Fibroblast of skin of right biceps (primary cell): ENCODE results near the gene CMPK1.
"Not testable (repeated sequence)": the region's sequence is repeated elsewhere in the genome, so short reads cannot be mapped to it uniquely, and the experiment has no call there.

ENCODE experiments used
- DNase-seq: peaks from one replicate; pipeline ENCODE4 v3.0.0-alpha.2; 2013

Gene CMPK1

GRCh38 chr1:47338249-47339077 lies 4.9 kb downstream of the CMPK1 start:
- no peak for DNase-seq

DNA sequence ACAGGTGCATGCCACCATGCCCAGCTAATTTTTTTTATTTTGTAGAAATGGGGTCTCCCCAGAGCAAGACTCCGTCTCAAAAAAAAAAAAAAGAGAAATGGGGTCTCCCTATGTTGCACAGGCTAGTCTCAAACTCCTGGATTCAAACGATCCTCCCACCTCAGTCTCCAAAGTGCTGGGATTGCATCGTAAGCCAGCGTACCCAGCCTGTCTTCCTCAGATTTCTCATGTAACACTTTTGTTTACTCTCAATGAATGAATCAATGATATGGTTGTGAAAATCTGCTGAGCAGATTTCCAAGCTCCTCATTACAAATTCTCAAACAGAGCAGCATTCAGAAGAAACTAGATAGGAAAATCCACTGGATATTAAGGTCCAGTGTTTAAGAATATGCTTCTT lies 6.6 kb downstream of the CMPK1 start:
- no peak for DNase-seq

GRCh38 chr1:47346979-47347378 lies 13.4 kb downstream of the CMPK1 start:
- not testable (repeated sequence) for DNase-seq

GRCh38 chr1:47347735-47348134 lies 14.1 kb downstream of the CMPK1 start:
- DNase-seq = no peak

- no peak for DNase-seq
Observed at GRCh38 chr1:47348246-47348645, 14.7 kb downstream of the CMPK1 start.

GRCh38 chr1:47351305-47351704 lies 17.7 kb downstream of the CMPK1 start:
- peak; percentile 49 for DNase-seq

DNA sequence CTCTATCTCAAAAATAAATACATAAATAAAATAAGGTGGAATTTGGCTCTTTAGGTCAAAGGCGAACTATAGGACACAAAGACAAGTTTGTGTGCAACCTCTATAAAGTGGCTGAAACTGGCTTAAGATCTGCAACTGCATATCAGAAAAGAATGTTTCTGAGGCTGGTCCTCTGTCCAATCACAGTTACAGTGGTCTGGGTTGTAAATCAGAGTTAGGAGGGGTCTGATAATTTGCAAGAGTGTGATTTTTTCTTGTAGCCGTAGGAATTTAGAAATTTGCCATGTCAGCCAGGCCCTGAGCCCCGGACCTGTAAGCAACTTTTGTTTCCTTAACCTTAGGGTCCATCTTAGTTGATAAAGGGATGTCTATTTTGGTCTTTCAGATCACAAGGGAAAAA lies 27.8 kb downstream of the CMPK1 start:
- no peak for DNase-seq

DNA sequence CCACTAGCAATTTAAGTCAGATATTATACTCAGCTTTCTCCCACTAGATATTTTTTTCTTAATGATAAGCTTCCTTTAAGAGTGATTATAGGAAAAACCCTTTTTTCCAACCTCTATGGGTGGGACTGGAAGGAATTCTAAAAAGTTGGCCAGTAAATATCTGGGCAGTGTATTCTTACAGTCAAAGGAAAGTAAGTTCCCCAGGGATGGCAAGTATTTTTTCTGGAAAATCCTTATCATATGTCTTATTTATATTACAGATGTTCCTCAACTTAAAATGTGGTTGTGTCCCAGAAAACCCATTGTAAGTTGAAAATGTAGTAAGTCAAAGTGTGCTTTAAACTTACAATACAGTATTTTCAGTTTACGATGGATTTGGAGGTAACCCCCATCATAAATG lies 29.2 kb downstream of the CMPK1 start:
- DNase-seq = no peak

- no peak for DNase-seq
Observed at GRCh38 chr1:47367651-47368050, 34.1 kb downstream of the CMPK1 start.

DNA sequence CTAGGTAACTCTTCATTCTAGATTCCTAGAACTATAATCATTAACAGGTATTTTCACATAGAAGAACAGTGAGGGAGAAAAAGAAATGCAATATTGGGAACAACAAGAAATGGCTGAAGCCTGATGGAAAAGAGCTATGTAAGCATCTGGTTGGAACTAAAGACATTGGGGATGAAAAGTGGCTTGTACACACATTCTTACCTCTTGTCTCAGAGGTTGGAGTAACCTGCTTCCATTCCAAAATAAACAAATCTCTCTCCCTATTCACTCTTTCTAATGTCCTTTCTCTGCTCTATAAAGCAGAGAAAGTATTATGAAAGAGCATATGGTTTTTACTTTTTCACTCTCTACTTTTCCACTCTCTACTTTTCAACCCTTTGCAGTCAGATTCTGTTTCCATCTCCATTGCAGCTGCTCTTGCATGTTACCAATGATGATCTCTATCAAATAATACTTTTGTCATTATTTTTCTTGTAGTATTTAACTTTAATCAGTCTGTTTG lies 37.5 kb downstream of the CMPK1 start:
- DNase-seq = peak; percentile 16

- no peak for DNase-seq
Observed at GRCh38 chr1:47374501-47374900, 40.9 kb downstream of the CMPK1 start.

GRCh38 chr1:47378147-47378546 lies 44.6 kb downstream of the CMPK1 start:
- DNase-seq = no peak

GRCh38 chr1:47380699-47381098 lies 47.1 kb downstream of the CMPK1 start:
- no peak for DNase-seq

- no peak for DNase-seq
Observed at GRCh38 chr1:47382399-47382983, 48.9 kb downstream of the CMPK1 start.

DNA sequence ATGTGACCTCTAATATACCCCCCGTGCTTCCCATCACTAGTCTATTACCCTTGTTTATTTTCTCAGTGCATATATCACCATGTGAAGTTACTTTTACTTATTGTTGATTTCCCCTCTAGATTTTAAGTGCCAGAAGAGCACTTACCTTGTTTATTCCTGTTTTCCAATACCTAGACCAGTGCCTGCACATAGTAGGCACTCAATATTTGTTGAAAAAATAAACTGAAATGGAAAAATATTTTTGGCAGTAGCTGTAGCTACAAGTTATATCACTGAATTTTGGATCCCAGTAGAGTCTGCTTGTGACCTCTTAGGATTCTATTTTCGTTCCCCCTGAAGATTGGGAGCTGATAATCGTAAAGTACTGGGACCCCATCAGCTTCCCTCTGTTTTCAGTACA lies 50.5 kb downstream of the CMPK1 start:
- DNase-seq = no peak

- DNase-seq = no peak
Observed at GRCh38 chr1:47385020-47385419, 51.4 kb downstream of the CMPK1 start.

- no peak for DNase-seq
Observed at GRCh38 chr1:47386268-47386667, 52.7 kb downstream of the CMPK1 start.

- no peak for DNase-seq
Observed at GRCh38 chr1:47388030-47388890, 54.7 kb downstream of the CMPK1 start.

GRCh38 chr1:47388891-47389238 lies 55.3 kb downstream of the CMPK1 start:
- DNase-seq = peak; percentile 56

DNA sequence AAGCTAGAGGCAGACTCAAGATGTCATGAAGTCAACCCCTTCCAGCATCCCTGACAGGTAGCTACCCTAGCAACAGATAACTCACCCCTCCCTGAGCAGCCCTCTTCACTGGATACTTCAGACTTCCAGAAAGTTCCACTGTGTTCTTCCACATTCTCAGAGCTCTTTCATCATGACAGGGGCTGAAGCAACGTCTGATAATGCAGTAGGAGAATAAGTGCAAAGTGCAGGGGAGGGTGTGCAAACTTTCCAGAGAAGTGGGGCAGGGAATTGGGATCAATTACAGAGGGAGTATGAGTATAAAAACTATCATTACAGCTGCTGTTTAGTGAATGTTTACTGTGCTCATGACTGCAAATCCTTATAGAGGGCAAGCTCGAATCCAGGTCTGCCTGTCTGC lies 56.1 kb downstream of the CMPK1 start:
- DNase-seq = no peak

DNA sequence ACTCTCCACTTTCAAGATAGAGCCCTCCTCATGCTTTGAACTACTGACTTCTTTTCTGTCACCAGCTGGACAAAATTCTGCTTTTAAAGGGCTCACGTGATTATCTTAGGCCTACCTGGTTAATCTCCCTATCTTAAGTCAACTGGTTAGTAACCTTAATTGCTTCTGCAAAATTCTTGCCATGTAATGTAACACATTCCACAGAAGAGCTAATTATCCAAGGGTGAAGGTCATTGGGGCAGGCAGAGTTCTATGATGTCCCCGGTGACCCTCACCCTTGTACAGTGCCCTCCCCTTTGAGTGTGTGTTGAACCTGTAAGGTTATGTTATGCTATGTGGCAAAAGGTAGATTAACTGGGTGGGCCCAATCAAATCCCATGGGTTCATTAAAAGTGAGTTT lies 57.3 kb downstream of the CMPK1 start:
- no peak for DNase-seq

DNA sequence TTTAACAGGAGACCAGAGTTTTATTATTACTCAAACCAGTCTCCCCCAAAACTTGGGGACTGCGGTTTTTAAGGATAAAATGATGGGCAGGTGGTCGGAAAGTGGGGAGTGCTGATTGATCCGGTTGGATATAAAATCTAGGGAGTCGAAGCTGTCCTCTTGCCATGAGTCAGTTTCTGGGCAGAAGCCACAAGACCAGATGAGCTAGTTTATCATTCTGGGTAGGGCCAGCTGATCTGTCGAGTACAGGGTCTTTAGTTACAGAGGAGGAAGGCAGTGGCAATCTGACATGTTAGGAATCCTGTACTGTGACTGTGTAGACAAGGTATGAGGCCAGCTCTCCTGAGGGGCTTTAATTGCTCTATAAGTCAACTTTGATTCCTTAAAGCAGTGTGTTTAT lies 59.6 kb downstream of the CMPK1 start:
- DNase-seq = no peak

DNA sequence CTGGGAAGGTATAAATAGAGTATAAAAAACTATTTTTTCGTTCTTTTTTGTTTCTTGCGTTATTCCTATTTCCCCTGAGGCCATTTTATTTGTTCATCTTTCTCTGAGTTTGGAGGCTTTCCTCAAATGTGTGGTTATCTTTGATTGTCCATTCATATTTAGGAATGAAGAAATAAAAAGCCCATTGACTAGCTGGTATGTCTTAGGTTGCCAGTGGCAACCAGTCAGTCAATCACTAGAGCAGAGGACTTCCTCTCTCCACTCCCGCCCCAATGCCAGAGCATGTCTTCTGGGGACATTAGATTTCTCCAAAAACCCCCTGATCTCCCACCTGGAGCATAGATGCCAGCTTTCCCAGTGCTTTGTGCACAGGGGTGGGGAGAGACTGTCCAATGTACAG lies 61.8 kb downstream of the CMPK1 start:
- no peak for DNase-seq
